Heart left ventricle (tissue), 13 donors: ENCODE results near the gene SREK1.
"Not testable (repeated sequence)": the region's sequence is repeated elsewhere in the genome, so short reads cannot be mapped to it uniquely, and the experiment has no call there.

Source experiments
- POLR2A ChIP-seq, 2 donors: fragments of 450-650 bp; IDR thresholded peaks; one replicate each; pipeline ENCODE4 v1.6.1; 2017; ENCODE audit warnings: antibody characterized with exemption in 2 of 2, mild to moderate bottlenecking in 2 of 2, moderate library complexity in 2 of 2
- TF ChIP-seq, protein P1 (sequence below), 12 donors: fragments of 200-600 bp; sonication (generic) in 4 of 12; IDR thresholded peaks; one replicate each; pipeline versions ENCODE4 v1.5.0 to v1.8.0; 2018 to 2022; ENCODE audit warnings: antibody characterized with exemption in 12 of 12, mild to moderate bottlenecking in 5 of 12
- donor health status: ischemic (EF 13 %, LVEDD 7.1; RV severe dilation, severe dysfunction).
- donor health status: DM: no; HTN: yes; CAD: no.
- donor health status: DM: no; HTN: no; CAD: no.
- donor health status: ischemic (EF 25% LVEDD 6.9; RV normal size, moderate dysfunction).
- donor health status: ischemic (EF 25% LVEDD 5.7; RV mildly dilated, moderate dysfunction).
- donor health status: ischemic (EF 35%, LVEDD 5.7; RV mildly dilated, moderate dysfunction).
- donor health status: nonischemic (EF 11% LVEDD 7.7; RV severe dilation, severe dysfunction).
- donor health status: DM: yes; HTN: yes; CAD: no.
- donor health status: PGD.
- donor health status: ischemic (EF 29% LVEDD 5.4; RV normal size, mild dysfunction).
- donor health status: nonischemic (EF 23%, LVEDD 6.1; RV moderate dilation, normal function).

- not testable (repeated sequence) for TF ChIP-seq POLR2A (IDR thresholded peaks at IDR 0.05)
- TF ChIP-seq, protein P1, sequence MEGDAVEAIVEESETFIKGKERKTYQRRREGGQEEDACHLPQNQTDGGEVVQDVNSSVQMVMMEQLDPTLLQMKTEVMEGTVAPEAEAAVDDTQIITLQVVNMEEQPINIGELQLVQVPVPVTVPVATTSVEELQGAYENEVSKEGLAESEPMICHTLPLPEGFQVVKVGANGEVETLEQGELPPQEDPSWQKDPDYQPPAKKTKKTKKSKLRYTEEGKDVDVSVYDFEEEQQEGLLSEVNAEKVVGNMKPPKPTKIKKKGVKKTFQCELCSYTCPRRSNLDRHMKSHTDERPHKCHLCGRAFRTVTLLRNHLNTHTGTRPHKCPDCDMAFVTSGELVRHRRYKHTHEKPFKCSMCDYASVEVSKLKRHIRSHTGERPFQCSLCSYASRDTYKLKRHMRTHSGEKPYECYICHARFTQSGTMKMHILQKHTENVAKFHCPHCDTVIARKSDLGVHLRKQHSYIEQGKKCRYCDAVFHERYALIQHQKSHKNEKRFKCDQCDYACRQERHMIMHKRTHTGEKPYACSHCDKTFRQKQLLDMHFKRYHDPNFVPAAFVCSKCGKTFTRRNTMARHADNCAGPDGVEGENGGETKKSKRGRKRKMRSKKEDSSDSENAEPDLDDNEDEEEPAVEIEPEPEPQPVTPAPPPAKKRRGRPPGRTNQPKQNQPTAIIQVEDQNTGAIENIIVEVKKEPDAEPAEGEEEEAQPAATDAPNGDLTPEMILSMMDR (IDR thresholded peaks at IDR 0.05), result not testable (repeated sequence)
Measured at GRCh38 chr5:66136944-66137343, 7.2 kb upstream of the SREK1 start.
